ENCODE results near the gene SPRR2D.

SPRR2D gene

DNA sequence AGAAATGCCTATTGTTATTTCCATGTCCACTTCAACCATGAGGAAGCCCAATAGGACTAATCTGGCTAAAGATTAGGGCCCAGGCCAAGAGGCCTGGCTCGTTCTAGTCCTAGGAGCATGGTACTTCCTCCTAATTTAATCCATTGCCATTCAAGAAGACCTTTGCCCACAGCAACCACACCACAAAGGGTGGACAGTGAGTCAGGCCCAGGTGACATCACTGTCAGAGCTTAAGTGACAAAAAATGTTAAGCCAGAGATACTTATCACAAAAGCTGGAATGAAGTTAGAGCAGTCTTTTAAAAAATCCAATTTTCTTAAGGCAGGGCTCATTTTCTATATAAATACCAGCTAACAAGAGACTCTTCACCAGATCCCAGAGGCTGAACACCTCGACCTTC is 39.5 kb downstream of the SPRR2D start, which contains the start of gene SPRR3:
Gene SPRR3, plus strand, starts transcription at position 368 of the 400 bp plus-strand sequence. CDS start 1,272 bp downstream, outside the sequence.
- DNase-seq = no peak

DNA sequence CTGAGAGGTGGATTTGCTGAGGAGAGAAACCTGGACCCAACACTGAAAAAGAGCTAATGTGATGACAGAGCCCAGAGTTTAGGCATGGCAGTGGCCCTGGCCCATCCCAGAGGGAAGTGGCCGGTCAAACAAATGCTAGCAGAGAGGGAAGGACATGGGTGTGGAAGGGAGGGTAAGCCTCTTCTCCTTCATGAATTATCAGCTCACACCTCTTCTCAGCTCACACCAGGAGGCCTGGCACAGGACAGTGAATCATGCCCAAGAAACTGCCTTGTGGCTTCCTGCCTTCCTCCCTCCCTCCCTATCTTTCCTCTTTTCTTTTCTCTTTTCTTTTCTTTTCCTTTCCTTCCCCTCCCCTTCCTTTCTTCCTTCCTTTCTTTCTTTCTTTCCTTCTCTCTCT is 40.6 kb downstream of the SPRR2D start:
- DNase-seq = no peak

DNA sequence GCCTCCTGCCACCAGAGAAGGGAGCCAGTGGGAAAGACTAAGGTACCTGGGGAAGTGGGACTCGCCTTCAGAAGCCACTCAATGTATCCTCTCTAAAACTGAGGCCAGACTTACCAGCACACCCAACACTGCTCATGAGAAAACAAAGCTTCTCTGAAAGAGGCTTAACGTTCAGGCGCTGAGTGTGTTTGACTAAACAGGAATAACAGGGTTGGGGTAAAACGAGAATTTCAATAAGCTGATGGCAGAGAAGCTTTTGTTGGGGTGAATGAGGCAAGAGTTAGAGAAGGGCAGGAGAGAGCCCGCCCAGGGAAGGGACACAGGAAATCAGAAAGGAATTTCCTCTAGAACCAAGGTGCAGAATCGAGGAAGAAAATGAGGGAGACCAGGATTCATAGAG is 41.1 kb downstream of the SPRR2D start:
- no peak for DNase-seq

DNA sequence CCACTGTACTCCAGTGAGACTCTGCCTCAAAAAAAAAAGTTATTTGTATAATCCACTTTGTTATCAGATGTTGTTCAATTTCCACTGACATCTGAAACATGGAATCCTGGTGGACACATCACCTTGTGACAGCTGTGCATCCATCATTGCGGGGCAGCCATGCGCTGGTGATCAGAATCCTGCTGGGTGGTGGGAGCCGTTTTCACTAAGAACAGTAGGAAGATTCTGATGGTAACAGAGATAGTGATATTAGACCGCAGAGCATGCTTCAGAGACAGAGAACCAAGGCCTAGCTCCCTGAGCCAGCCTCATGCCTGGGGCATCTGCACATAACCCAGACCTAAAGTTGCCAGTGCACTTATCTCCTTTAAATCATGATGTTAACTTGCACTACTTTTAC is 42.4 kb downstream of the SPRR2D start:
- DNase-seq = no peak

DNA sequence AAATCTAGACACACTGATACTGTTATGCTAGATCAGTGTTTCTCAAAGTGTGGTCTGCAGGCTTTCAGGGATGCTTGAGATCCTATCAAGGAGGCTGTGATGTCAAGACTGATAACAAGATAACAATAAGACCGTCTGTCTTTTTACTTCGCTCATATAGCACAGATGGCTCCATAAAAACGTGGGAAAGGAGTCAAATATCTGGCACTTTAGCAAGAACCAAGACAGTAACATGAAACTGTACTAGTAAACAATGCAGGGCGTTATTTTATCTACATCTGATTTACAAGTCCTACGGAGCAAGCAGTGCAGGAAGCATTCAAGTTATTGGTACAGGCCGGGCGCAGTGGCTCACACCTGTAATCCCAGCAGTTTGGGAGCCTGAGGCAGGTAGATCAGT is 43.0 kb downstream of the SPRR2D start:
- DNase-seq = no peak

DNA sequence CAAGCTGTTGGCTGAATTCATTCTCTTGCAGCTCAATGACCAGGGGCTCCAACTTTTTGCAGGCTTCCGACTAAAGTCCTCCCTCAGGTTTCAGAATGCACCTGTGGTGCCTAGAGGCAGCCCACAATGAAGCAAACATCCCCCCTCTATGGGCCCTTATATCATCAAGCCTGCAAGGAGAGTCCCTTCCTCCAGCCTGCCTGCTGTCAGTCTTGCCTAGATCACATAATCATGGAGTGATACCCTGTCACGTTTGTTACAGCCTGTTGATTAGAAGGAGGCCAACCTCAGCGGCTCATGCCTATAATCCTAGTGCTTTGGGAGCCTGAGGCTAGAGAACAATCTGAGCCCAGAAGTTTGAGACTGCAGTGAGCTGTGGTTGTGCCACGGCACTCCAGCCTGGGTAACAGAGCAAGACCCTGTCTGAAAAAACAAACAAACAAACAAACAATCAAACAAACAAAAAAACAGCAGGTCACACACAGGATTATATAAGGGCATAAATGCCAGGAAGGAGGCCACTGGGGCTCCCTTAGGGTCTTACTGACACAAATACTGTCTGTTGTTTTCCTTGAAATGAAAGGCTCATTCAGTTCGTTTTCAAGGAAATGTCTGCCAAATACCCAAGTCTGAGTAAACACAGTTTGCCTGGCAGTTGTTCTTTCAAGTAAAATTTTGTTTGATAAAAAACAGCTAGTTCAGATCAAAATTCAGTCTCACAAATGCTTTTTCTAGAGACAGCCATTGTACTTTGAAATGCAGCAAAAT is 44.1 kb downstream of the SPRR2D start:
- no peak for DNase-seq

DNA sequence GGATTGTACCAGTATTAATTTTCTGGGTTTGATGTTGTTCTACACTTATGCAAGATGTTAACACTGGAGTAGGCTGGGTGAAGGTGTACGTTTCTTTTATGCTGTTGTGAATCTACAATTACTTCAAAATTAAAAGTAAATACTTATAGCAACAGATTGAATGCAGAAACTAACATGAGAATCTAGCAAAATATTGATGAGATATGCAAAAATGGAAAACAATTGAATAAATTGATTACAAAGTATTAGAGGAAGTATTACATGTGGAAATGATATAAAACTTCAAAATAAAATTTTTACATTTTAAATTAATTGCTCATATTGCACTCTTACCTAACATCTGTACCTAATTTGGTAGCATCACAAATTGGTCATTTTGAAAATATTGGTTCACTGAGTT is 45.1 kb downstream of the SPRR2D start:
- DNase-seq = no peak

DNA sequence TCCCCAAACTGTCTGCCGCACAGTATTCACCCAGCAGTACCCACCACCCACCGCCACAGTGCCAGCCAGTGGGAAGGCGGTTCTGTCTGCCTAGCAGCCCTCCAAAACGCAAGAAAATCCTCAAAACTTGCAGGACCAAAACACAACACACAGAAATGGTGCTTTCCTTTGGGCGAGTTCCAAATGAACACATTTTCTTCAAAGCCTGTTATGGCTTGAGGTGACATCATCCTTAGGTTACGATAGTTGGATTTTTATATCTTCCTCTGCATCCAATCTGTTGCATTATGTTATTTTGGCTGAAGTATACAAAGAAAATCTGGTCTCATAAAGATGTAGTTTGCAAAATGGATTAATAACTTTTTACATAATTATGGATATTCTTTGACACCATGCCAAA is 47.7 kb downstream of the SPRR2D start:
- DNase-seq = no peak

All from NCI-H2227 treated with DMSO at 0.1 percent for 48 hours (cell line).